Gastroesophageal sphincter (tissue), 4 donors: ENCODE data around the gene TTC21B. TPM values are rescaled to one million over a fixed set of nuclear protein-coding genes. Genes with fewer than 3 reads are reported as not detected.

Experiments
- ATAC-seq: fragments of 150-250 bp; one replicate; pipeline ENCODE4 v1.9.1; 2016; ENCODE audit warnings: mild to moderate bottlenecking, moderate library complexity
- H3K27ac ChIP-seq, 4 donors: fragments of 200-600 bp; sonication (generic) in 3 of 4; 1 replicate in 3 of 4; 2 replicates in 1 of 4; pipeline ENCODE4 v1.5.1; 2016 to 2019
- H3K27me3 ChIP-seq: fragments of 200-600 bp; sonication (generic); one replicate; pipeline ENCODE4 v1.5.1; 2019
- H3K36me3 ChIP-seq, 2 donors: fragments of 200-600 bp; sonication (generic); one replicate each; pipeline ENCODE4 v1.5.1; 2019; ENCODE audit warnings: control low read depth in 1 of 2
- H3K4me1 ChIP-seq, 3 donors: fragments of 200-600 bp; sonication (generic); 1 replicate in 2 of 3; 2 replicates in 1 of 3; pipeline ENCODE4 v1.5.1; 2016 to 2019; ENCODE audit warnings: control low read depth in 2 of 3
- H3K4me3 ChIP-seq, 2 donors: fragments of 200-600 bp; sonication (generic); one replicate each; pipeline ENCODE4 v1.5.1; 2019; ENCODE audit warnings: mild to moderate bottlenecking in 1 of 2, moderate library complexity in 1 of 2
- H3K9me3 ChIP-seq, 3 donors: fragments of 200-600 bp; sonication (generic); one replicate each; pipeline ENCODE4 v1.5.1; 2017 to 2019; ENCODE audit warnings: control low read depth in 2 of 3
- EP300 ChIP-seq: sonication (generic); formaldehyde crosslinking; IDR thresholded peaks from one replicate; pipeline ENCODE4 v1.6.1; 2017; ENCODE audit warnings: antibody characterized with exemption, mild to moderate bottlenecking
- POLR2A ChIP-seq, 2 donors: fragments of 450-650 bp; IDR thresholded peaks; one replicate each; pipeline ENCODE4 v1.6.1; 2017; ENCODE audit warnings: antibody characterized with exemption in 2 of 2, mild to moderate bottlenecking in 2 of 2, moderate library complexity in 1 of 2
- POLR2AphosphoS5 ChIP-seq: sonication (generic); formaldehyde crosslinking; IDR thresholded peaks from one replicate; pipeline ENCODE4 v1.6.1; 2017; ENCODE audit warnings: antibody characterized with exemption
- WGBS, 2 donors: methylation state at CpG; one replicate each; pipeline ENCODE4 v1.1.5; 2018; ENCODE audit warnings: low coverage in 1 of 2; 5-methylcytosine and 5-hydroxymethylcytosine counted together
- total RNA-seq, 4 donors: library from RNA; depleted of rRNA; stranded (reverse); fragments of >200 nt; gene quantifications; one replicate each; pipeline ENCODE4 v1.1.0, GENCODE V29; 2016
- TF ChIP-seq, protein P1 (sequence below), 4 experiments: fragments of 200-600 bp in 2 of 4; fragments of 450-650 bp in 2 of 4; sonication (generic) in 1 of 4; IDR thresholded peaks; one replicate each; pipeline ENCODE4 v1.5.1; 2017 to 2019; ENCODE audit warnings: antibody characterized with exemption in 4 of 4, mild to moderate bottlenecking in 2 of 4, moderate library complexity in 2 of 4

Gene TTC21B
- total RNA-seq, 4 donors from 2014 or later = 15.0 to 30.2 (median 26.3) TPM

- Histone ChIP-seq H3K27ac (no peak overlapping the region), H3K9me3 (no peaks in the 10 kb centered on the region), H3K27me3 (peaks cover 7% of the 10 kb centered on the region), H3K4me1 (no peaks in the 10 kb centered on the region), H3K36me3 (no peaks in the 10 kb centered on the region), H3K4me3 (no peak overlapping the region)
- WGBS, 2 donors = 0% methylated on average over 1 of the region's 1 CpG; no CpG with 5 or more reads in 1 of the 2 donors
- no peak for TF ChIP-seq POLR2AphosphoS5
- TF ChIP-seq EP300 = no peak
- TF ChIP-seq, protein P1, sequence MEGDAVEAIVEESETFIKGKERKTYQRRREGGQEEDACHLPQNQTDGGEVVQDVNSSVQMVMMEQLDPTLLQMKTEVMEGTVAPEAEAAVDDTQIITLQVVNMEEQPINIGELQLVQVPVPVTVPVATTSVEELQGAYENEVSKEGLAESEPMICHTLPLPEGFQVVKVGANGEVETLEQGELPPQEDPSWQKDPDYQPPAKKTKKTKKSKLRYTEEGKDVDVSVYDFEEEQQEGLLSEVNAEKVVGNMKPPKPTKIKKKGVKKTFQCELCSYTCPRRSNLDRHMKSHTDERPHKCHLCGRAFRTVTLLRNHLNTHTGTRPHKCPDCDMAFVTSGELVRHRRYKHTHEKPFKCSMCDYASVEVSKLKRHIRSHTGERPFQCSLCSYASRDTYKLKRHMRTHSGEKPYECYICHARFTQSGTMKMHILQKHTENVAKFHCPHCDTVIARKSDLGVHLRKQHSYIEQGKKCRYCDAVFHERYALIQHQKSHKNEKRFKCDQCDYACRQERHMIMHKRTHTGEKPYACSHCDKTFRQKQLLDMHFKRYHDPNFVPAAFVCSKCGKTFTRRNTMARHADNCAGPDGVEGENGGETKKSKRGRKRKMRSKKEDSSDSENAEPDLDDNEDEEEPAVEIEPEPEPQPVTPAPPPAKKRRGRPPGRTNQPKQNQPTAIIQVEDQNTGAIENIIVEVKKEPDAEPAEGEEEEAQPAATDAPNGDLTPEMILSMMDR (IDR thresholded peaks at IDR 0.05) = no peak
- TF ChIP-seq POLR2A (IDR thresholded peaks at IDR 0.05) = no peak
- no peak for ATAC-seq
These were observed 17.1 kb upstream of the TTC21B start for GRCh38 chr2:165970663-165971062.

DNA sequence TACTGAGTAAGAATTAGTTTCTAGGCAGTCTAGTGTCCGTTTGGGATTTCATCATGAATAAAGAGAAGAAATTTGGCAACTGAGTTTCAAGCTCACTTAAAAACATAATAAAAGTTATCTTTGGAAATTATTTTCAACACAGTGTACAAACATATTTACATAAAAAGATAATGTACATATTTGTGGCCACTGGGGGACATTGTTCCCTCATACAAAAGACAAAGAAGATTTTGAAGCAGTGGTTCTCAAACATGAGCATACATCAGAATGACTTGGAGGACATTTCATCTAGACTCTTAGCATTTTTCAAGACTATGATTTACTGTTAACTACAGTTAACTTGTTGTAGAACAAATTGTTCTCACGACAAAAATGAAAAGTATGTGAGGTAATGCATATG, 15.7 kb upstream of the TTC21B start:
- no peaks in the 10 kb centered on the region for H3K9me3 ChIP-seq
- no peak for TF ChIP-seq EP300
- no peak for TF ChIP-seq POLR2AphosphoS5
- TF ChIP-seq POLR2A (IDR thresholded peaks at IDR 0.05) = no peak
- TF ChIP-seq, protein P1 (IDR thresholded peaks at IDR 0.05) = no peak
- no peak overlapping the region for H3K27ac ChIP-seq
- no peaks in the 10 kb centered on the region for H3K4me1 ChIP-seq
- H3K27me3 ChIP-seq = peaks cover 7% of the 10 kb centered on the region
- 56 to 65% methylated on average over 2 of the region's 2 CpGs for WGBS, 2 donors
- no peak overlapping the region for H3K4me3 ChIP-seq
- H3K36me3 ChIP-seq = no peaks in the 10 kb centered on the region
- no peak for ATAC-seq

DNA sequence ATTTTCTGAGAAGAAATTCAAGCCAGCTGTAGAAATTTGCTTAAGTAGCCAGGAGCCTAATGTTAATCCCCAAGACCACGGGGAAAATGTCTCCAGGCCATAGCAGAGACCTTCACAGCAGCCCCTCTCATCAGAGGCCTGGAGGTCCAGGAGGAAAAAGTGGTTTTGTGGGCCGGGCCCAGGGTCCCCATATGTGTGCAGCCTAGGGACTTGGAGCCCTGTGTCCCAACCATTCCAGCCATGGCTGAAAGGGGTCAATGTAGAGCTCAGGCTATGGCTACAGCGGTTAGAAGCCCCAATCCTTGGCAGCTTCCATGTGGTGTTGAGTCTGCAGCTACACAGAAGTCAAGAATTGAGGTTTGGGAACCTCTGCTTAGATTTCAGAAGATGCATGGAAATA, 14.2 kb upstream of the TTC21B start:
- Histone ChIP-seq H3K27me3 (peaks cover 7% of the 10 kb centered on the region), H3K9me3 (no peaks in the 10 kb centered on the region), H3K27ac (no peak overlapping the region), H3K4me1 (no peaks in the 10 kb centered on the region), H3K4me3 (no peak overlapping the region), H3K36me3 (no peaks in the 10 kb centered on the region)
- no peak for TF ChIP-seq POLR2A (IDR thresholded peaks at IDR 0.05)
- TF ChIP-seq, protein P1 (IDR thresholded peaks at IDR 0.05) = no peak
- no peak for TF ChIP-seq POLR2AphosphoS5
- no peak for TF ChIP-seq EP300
- 60 to 80% methylated on average over 1 to 2 of the region's 3 CpGs for WGBS, 2 donors
- ATAC-seq = no peak

DNA sequence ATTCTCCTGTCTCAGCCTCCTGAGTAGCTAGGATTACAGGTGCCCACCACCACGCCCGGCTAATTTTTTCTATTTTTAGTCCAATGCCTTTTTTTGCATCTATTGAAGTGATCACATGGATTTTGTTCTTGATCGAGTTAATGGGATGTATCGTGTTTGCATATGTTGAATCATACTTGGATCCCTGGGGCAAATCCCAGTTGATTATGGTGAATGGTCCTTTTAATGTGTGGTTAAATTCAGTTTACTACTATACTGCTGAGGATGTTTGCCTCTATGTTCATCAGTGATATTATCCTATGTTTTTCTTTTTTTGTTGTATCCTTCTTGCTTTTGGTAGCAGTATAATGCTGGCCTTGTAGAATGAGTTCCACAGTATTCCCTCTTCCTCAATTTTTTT, 8.2 kb upstream of the TTC21B start:
- Histone ChIP-seq H3K27ac (no peak overlapping the region), H3K9me3 (no peaks in the 10 kb centered on the region), H3K4me3 (no peak overlapping the region), H3K4me1 (no peaks in the 10 kb centered on the region), H3K36me3 (no peaks in the 10 kb centered on the region), H3K27me3 (no peaks in the 10 kb centered on the region)
- WGBS, 2 donors = 96 to 100% methylated on average over 2 to 4 of the region's 4 CpGs
- no peak for TF ChIP-seq EP300
- TF ChIP-seq POLR2AphosphoS5 = no peak
- TF ChIP-seq, protein P1 (IDR thresholded peaks at IDR 0.05) = no peak
- no peak for TF ChIP-seq POLR2A (IDR thresholded peaks at IDR 0.05)
- ATAC-seq = no peak

DNA sequence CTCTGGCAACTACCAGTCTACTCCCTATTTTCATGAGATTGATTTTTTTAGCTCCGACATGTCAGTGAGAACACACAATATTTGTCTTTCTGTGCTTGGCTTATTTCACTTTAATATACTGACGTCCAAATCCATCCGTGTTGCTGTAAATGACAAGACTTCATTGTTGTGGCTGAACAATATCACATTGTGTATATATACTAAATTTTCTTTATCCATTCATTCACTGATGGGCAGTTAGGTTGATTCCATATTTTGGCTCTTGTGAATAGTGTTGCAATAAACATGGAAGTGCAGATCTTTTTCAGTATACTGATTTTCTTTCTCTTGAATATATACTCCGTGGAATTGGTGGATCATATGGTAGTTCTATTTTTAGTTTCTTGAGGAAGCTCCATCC, 5.8 kb upstream of the TTC21B start:
- Histone ChIP-seq H3K27ac (no peak overlapping the region), H3K4me1 (peaks cover 2 to 8% (median 5%) of the 10 kb centered on the region in 3 donors), H3K27me3 (no peaks in the 10 kb centered on the region), H3K4me3 (no peak overlapping the region), H3K36me3 (no peaks in the 10 kb centered on the region), H3K9me3 (no peaks in the 10 kb centered on the region)
- 61 to 80% methylated on average over 4 of the region's 4 CpGs for WGBS, 2 donors
- no peak for ATAC-seq
- TF ChIP-seq, protein P1 (IDR thresholded peaks at IDR 0.05) = no peak
- TF ChIP-seq POLR2A (IDR thresholded peaks at IDR 0.05) = no peak
- no peak for TF ChIP-seq EP300
- no peak for TF ChIP-seq POLR2AphosphoS5
